Suppressor macrophage treated with lipopolysaccharide for 4 hours (primary cell): ENCODE results near the gene KLK10.

ENCODE experiments used
- DNase-seq: peaks from one replicate; pipeline ENCODE4 v3.0.0-alpha.2; 2020

The KLK10 gene

GRCh38 chr19:50963381-50963780, 56.1 kb downstream of the KLK10 start:
- DNase-seq = no peak
